GM12865 (cell line): ENCODE results near the gene TTLL8.

Source experiments
- DNase-seq: peaks from one replicate; pipeline ENCODE4 v3.0.0; 2010; ENCODE audit warnings: low read depth
- H3K4me3 ChIP-seq: 2 replicates; pipeline ENCODE4 v1.5.1; 2011; ENCODE audit warnings: mild to moderate bottlenecking, low read depth, low read length, control low read depth
- TF ChIP-seq, protein P1 (sequence below): IDR thresholded peaks from 2 replicates; pipeline ENCODE4 v1.5.1; 2011; ENCODE audit warnings: low read length, control low read depth, low read depth, inconsistent platforms; ENCODE audit not compliant: insufficient read depth; ENCODE audit errors: missing control alignments

TTLL8 gene

DNA sequence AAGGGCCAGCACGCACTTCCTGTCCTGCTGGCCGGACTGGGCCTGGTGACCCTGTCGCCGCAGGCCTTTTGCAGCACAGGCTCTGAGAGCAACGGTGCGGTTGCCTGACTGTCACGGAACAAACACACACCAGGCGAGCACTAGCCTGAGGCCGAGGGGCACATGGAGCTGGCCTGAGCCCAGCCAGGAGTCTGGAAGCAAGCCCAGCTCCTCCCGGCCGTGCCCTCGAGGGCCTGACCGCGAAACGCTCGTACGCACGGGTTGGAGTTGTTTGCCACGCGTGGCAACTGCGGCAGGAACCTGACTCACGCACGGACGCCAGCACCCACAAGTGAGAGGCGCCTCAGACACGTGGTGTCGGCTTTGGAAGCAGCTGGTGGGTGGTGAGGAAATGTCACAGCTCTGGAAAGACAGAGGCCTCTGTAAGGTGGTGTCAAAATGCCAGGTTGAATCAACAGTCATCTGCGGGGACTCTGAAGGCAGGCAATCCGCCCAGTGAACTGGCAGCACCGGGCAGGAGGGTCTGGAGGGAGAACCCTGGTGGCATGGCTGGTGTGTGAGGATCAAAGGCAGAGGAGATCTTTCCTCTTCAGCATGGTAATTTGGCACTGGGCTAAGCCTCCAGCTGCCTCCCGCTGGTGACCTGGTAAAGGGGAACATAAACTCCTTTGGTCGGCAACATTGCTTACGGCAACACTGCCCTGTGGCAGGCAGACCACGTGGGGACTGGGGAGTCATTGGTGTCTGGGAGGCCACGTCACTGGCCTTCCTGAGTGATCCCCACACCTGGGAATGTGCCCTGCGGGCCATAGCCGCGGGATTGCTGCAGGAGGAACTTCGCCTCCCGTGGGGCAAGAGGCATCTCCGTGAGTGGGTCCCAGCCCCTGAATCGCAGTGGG is 30.2 kb downstream of the TTLL8 start:
- no peak overlapping the region for H3K4me3 ChIP-seq
- TF ChIP-seq, protein P1, sequence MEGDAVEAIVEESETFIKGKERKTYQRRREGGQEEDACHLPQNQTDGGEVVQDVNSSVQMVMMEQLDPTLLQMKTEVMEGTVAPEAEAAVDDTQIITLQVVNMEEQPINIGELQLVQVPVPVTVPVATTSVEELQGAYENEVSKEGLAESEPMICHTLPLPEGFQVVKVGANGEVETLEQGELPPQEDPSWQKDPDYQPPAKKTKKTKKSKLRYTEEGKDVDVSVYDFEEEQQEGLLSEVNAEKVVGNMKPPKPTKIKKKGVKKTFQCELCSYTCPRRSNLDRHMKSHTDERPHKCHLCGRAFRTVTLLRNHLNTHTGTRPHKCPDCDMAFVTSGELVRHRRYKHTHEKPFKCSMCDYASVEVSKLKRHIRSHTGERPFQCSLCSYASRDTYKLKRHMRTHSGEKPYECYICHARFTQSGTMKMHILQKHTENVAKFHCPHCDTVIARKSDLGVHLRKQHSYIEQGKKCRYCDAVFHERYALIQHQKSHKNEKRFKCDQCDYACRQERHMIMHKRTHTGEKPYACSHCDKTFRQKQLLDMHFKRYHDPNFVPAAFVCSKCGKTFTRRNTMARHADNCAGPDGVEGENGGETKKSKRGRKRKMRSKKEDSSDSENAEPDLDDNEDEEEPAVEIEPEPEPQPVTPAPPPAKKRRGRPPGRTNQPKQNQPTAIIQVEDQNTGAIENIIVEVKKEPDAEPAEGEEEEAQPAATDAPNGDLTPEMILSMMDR = no peak
- DNase-seq = no peak

DNA sequence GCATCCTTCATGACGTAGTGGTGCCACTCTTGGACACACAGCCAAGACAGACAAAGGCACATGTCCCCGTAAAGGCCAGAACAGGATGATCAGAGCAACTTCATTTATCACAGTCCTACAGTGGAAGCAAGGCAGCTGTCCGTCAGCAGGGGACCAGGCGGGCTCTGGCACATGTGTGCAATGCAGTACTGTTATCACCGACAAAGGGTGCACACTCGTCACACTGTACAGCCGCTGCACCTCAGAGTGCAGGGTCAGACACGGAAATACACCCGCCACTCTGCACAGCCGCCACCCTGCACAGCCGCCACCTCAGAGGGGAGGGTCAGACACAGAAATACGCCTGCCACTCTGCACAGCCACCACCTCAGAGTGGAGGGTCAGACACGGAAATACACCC is 32.1 kb downstream of the TTLL8 start:
- DNase-seq = no peak
- H3K4me3 ChIP-seq = no peak overlapping the region
- TF ChIP-seq, protein P1 = no peak

DNA sequence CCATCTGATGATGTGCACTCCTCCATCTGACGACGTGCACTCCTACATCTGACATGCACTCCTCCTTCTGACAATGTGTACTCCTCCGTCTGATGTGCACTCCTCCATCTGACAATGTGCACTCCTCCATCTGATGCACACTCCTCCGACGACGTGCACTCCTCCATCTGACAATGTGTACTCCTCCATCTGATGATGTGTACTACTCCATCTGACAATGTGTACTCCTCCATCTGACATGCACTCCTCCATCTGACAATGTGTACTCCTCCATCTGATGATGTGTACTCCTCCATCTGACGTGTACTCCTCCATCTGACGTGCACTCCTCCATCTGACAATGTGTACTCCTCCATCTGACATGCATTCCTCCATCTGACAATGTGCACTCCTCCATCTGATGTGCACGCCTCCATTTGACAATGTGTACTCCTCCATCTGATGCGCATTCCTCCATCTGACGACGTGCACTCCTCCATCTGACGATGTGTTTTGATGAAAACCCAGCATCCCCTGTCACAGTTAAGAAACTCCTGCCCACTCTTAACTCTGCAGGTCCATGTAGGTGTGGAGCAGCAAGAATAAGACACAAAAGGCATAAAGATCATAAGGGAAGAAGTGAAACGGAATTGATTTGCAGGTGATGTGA is 35.8 kb downstream of the TTLL8 start:
- TF ChIP-seq, protein P1 = no peak
- H3K4me3 ChIP-seq = no peak overlapping the region
- DNase-seq = no peak

DNA sequence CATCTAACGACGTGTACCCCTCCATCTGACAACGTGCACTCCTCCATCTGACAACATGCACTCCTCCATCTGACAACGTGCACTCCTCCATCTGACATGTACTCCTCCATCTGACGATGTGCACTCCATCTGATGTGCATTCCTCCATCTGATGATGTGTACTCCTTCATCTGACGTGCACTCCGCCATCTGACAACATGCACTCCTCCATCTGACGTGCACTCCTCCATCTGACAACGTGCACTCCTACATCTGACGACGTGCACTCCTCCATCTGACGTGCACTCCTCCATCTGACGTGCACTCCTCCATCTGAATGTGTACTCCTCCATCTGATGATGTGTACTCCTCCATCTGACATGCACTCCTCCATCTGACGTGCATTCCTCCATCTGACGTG is 37.5 kb downstream of the TTLL8 start:
- DNase-seq = no peak

DNA sequence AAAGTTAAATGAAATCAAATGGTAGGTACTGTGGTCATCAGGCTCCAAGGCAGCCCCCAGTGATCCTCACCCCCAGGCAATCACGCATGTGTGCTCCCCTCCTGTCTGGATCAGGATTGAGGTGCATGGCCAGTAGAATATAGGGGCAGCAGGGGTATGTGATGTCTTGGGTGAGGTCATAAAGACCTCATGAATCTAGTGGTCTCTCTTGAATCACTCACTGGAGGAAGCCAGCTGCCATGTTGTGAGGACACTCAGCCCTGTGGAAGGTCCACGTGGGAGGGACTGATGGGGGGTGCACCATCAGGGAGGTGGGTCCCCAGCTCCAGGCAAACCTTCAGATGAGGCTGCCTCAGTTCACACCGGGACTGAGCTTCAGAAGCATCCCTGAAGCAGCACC is 38.8 kb downstream of the TTLL8 start:
- no peak overlapping the region for H3K4me3 ChIP-seq
- TF ChIP-seq, protein P1 = no peak
- no peak for DNase-seq

More for the DNA sequence above, 37.5 kb downstream of the TTLL8 start:
- TF ChIP-seq, protein P1 = no peak
- H3K4me3 ChIP-seq = no peak overlapping the region

DNA sequence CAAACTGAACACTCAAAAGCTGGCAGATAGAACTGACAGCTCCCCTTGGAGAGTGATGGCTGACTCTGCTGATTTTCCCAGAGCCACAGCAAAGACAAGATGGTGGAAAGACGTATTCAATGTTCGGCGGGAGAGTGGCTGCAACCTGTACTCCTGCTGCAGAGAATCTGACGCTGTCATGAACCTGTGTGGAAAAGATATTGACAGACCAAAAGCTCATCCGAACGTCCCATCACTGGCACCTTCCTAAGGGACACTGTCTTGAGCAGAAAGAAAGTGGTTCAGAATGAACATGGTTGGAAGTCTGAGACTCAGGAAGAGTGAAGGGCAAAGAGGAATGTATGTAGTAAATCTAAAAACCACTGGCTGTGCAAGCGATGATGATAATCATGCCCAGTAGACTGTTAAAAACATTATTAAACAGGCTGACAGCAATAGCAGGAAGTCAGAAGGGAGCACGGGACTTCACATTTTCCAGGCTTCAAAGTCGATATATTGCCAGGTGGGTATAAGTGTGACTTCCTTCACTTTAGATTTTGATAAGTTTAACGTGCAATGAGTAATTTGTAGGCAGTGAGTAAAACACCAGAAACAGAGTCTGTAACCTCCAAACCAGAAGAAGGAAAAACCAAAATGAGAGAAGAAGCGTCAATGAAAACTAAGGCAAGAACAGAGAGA is 39.4 kb downstream of the TTLL8 start:
- no peak for DNase-seq
- TF ChIP-seq, protein P1 = no peak
- no peak overlapping the region for H3K4me3 ChIP-seq
